Keratinocyte (primary cell): ENCODE results near the gene SRSF4. TPM values are rescaled to one million over a fixed set of nuclear protein-coding genes. Genes with fewer than 3 reads are reported as not detected.

Experiments used
- DNase-seq: peaks from one replicate; pipeline ENCODE4 v3.0.0-alpha.2; 2011; ENCODE audit warnings: low read depth, missing footprints, low spot score
- FAIRE-seq: peaks from 2 replicates; lab custom pipeline; 2011; peaks lifted over from hg19 to GRCh38; lab: Jason Lieb, UNC
- H2AFZ ChIP-seq: 2 replicates; pipeline ENCODE4 v1.6.0; 2012; ENCODE audit warnings: low read length, control low read depth, inconsistent platforms; ENCODE audit not compliant: control insufficient read depth
- H3K27ac ChIP-seq: 2 replicates; pipeline ENCODE4 v1.5.1; 2011; ENCODE audit warnings: low read length; ENCODE audit not compliant: control insufficient read depth, insufficient read depth
- H3K27me3 ChIP-seq: 3 replicates; pipeline ENCODE4 v1.6.0; 2011; ENCODE audit warnings: low read length; ENCODE audit not compliant: control insufficient read depth, insufficient read depth; ENCODE audit errors: extremely low read depth
- H3K36me3 ChIP-seq, 2 experiments: 2 replicates in 1 of 2; 3 replicates in 1 of 2; pipeline ENCODE4 v1.5.1; 2011; ENCODE audit warnings: low read length in 2 of 2, mild to moderate bottlenecking in 1 of 2; ENCODE audit not compliant: control insufficient read depth in 2 of 2, insufficient read depth in 2 of 2; ENCODE audit errors: extremely low read depth in 1 of 2
- H3K4me1 ChIP-seq: 3 replicates; pipeline ENCODE4 v1.5.1; 2011; ENCODE audit warnings: low read length; ENCODE audit not compliant: control insufficient read depth, insufficient read depth; ENCODE audit errors: extremely low read depth
- H3K4me2 ChIP-seq: 3 replicates; pipeline ENCODE4 v1.6.0; 2011; ENCODE audit warnings: low read depth, low read length; ENCODE audit not compliant: control insufficient read depth, insufficient read depth; ENCODE audit errors: extremely low read depth
- H3K4me3 ChIP-seq, 3 experiments: fragments of 200-600 bp in 1 of 3; sonication (generic) in 1 of 3; 2 replicates in 2 of 3; 3 replicates in 1 of 3; pipeline ENCODE4 v1.5.1; 2011 to 2016; ENCODE audit warnings: low read length in 3 of 3, mild to moderate bottlenecking in 3 of 3, control low read depth in 2 of 3, inconsistent platforms in 1 of 3, low read depth in 1 of 3, mixed read lengths in 1 of 3, mixed run types in 1 of 3, moderate library complexity in 1 of 3; ENCODE audit not compliant: control insufficient read depth in 2 of 3, insufficient read depth in 2 of 3; ENCODE audit errors: extremely low read depth in 1 of 3
- H3K79me2 ChIP-seq: 2 replicates; pipeline ENCODE4 v1.6.0; 2012; ENCODE audit warnings: low read length; ENCODE audit not compliant: control insufficient read depth, insufficient read depth
- H3K9ac ChIP-seq: 3 replicates; pipeline ENCODE4 v1.6.0; 2011; ENCODE audit warnings: low read length; ENCODE audit not compliant: control insufficient read depth, insufficient read depth; ENCODE audit errors: extremely low read depth
- H3K9me1 ChIP-seq: 3 replicates; pipeline ENCODE4 v1.6.0; 2011; ENCODE audit warnings: low read length; ENCODE audit not compliant: control insufficient read depth, insufficient read depth; ENCODE audit errors: extremely low read depth
- H3K9me3 ChIP-seq: 2 replicates; pipeline ENCODE4 v1.5.1; 2012; ENCODE audit warnings: low read depth, low read length; ENCODE audit not compliant: control insufficient read depth
- H4K20me1 ChIP-seq: 3 replicates; pipeline ENCODE4 v1.6.0; 2011; ENCODE audit warnings: low read length; ENCODE audit not compliant: control insufficient read depth, insufficient read depth; ENCODE audit errors: extremely low read depth
- CTCF ChIP-seq, 3 experiments: IDR thresholded peaks in 1 of 3; conservative IDR thresholded peaks in 1 of 3; optimal IDR thresholded peaks in 1 of 3; 2 replicates in 2 of 3; 3 replicates in 1 of 3; pipeline versions ENCODE3 to v1.5.1; 2011; ENCODE audit warnings: low read length in 3 of 3, mild to moderate bottlenecking in 3 of 3, moderate library complexity in 2 of 3, control low read depth in 1 of 3, inconsistent platforms in 1 of 3; ENCODE audit not compliant: insufficient read depth in 2 of 3; ENCODE audit errors: extremely low read depth in 1 of 3
- EZH2 ChIP-seq: IDR thresholded peaks from one replicate; pipeline ENCODE4 v1.6.1; 2012; ENCODE audit warnings: inconsistent platforms, mild to moderate bottlenecking, low read length, moderate library complexity
- dilution Hi-C: fragments of 300-500 bp; cut with MboI; formaldehyde crosslinking; loops from one replicate; pipeline ENCODE4 v1.7.0; 2020; ENCODE audit warnings: low sequenced_read_pairs; ENCODE audit not compliant: extremely low pct_ligation_motif_present
- polyA plus RNA-seq, 5 experiments: library from polyadenylated mRNA; depleted of rRNA in 3 of 5; stranded (reverse) in 3 of 5; stranded (forward) in 1 of 5; unstranded in 1 of 5; fragments of >200 nt; gene quantifications; 1 replicate in 1 of 5; 2 replicates in 3 of 5; 3 replicates in 1 of 5; pipeline versions ENCODE4 v1.2.1 to v1.2.3, GENCODE V29; 2011 to 2012; ENCODE audit warnings: missing spikeins in 2 of 5, low read depth in 1 of 5, low replicate concordance in 1 of 5

Gene SRSF4
- polyA plus RNA-seq, 1 donor (not counting 4 experiments of a cell fraction or from before 2014, with no cell fraction given), result 51.0 TPM

GRCh38 chr1:29162476-29163138 is 19.1 kb downstream of the SRSF4 start:
- peaks cover 25 to 37% of the 10 kb centered on the region in 2 experiments for H3K36me3 ChIP-seq
- FAIRE-seq, result no peak
- dilution Hi-C loops, result no loop called here
- TF ChIP-seq EZH2, result no peak
- TF ChIP-seq CTCF (optimal IDR thresholded peaks at IDR 0.05 in 1 of 3, IDR thresholded peaks at IDR 0.05 in 1 of 3, conservative IDR thresholded peaks at IDR 0.05 in 1 of 3; ENCODE audit: extremely low read depth in 1 of 3, insufficient read depth in 2 of 3, low read length in 3 of 3), result no peak
- H3K9me1 ChIP-seq, result no peaks in the 10 kb centered on the region
- H3K9me3 ChIP-seq, result no peaks in the 10 kb centered on the region
- peaks cover 82% of the 10 kb centered on the region for H3K79me2 ChIP-seq
- H3K4me3 ChIP-seq, result no peak overlapping the region
- no peaks in the 10 kb centered on the region for H3K27me3 ChIP-seq
- DNase-seq, result no peak
- H4K20me1 ChIP-seq, result no peaks in the 10 kb centered on the region
- H3K27ac ChIP-seq, result no peak overlapping the region
- no peaks in the 10 kb centered on the region for H3K4me1 ChIP-seq
- H3K4me2 ChIP-seq, result no peak overlapping the region
- no peak overlapping the region for H2AFZ ChIP-seq
- H3K9ac ChIP-seq, result no peak overlapping the region

DNA sequence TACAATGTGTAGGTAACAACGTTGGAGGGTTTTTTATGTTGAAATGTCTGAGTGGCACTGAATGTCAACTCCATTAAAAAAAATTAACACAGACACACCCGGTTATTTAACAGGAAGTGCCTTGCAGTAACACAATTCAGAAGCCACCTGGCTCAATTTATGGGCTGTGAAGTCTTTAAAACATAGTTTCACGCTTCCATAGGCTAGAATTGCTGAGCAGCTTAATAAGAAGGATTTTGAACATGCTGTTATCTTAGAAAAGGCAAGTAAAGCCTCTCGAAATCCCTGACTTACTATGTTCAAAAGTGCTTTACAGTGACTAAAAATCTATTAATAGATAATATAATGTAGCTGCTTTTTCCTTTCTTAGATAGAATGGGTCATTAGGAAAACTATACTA is 19.7 kb downstream of the SRSF4 start:
- dilution Hi-C loops, result no loop called here
- Histone ChIP-seq H3K79me2 (peaks cover 77% of the 10 kb centered on the region), H3K9ac (no peak overlapping the region), H3K4me2 (no peak overlapping the region), H3K9me1 (no peaks in the 10 kb centered on the region), H3K27ac (no peak overlapping the region), H3K9me3 (no peaks in the 10 kb centered on the region), H3K36me3 (peaks cover 27 to 37% of the 10 kb centered on the region in 2 experiments), H4K20me1 (no peaks in the 10 kb centered on the region), H2AFZ (no peak overlapping the region), H3K4me3 (no peak overlapping the region), H3K27me3 (no peaks in the 10 kb centered on the region), H3K4me1 (no peaks in the 10 kb centered on the region)
- FAIRE-seq, result no peak
- TF ChIP-seq CTCF (optimal IDR thresholded peaks at IDR 0.05 in 1 of 3, IDR thresholded peaks at IDR 0.05 in 1 of 3, conservative IDR thresholded peaks at IDR 0.05 in 1 of 3; ENCODE audit: extremely low read depth in 1 of 3, insufficient read depth in 2 of 3, low read length in 3 of 3), result no peak
- TF ChIP-seq EZH2, result no peak
- no peak for DNase-seq
